Thyroid gland (tissue), 4 donors: ENCODE data around the gene HSPA9. TPM values are rescaled to one million over a fixed set of nuclear protein-coding genes. Genes with fewer than 3 reads are reported as not detected.

ENCODE experiments used
- DNase-seq, 2 donors: peaks; one replicate each; pipeline ENCODE4 v3.0.0-alpha.2; 2019
- H3K27ac ChIP-seq, 3 donors: fragments of 200-600 bp; sonication (generic); 1 replicate in 2 of 3; 2 replicates in 1 of 3; pipeline ENCODE4 v1.5.1; 2016 to 2019; ENCODE audit warnings: mild to moderate bottlenecking in 1 of 3, moderate library complexity in 1 of 3
- H3K27me3 ChIP-seq: fragments of 200-600 bp; sonication (generic); one replicate; pipeline ENCODE4 v1.5.1; 2019
- H3K36me3 ChIP-seq, 2 donors: fragments of 200-600 bp; sonication (generic); one replicate each; pipeline ENCODE4 v1.5.1; 2016 to 2019
- H3K4me1 ChIP-seq, 2 donors: fragments of 200-600 bp; sonication (generic); one replicate each; pipeline ENCODE4 v1.5.1; 2017 to 2019
- H3K4me3 ChIP-seq, 3 donors: fragments of 200-600 bp; sonication (generic); replicated peaks in 1 of 3; 1 replicate in 2 of 3; 2 replicates in 1 of 3; pipeline ENCODE4 v1.5.1; 2016; ENCODE audit warnings: mild to moderate bottlenecking in 1 of 3
- H3K9me3 ChIP-seq: fragments of 200-600 bp; sonication (generic); one replicate; pipeline ENCODE4 v1.5.1; 2017
- POLR2A ChIP-seq, 2 donors: fragments of 450-650 bp; IDR thresholded peaks; one replicate each; pipeline ENCODE4 v1.6.1; 2017; ENCODE audit warnings: antibody characterized with exemption in 2 of 2, mild to moderate bottlenecking in 2 of 2, moderate library complexity in 1 of 2
- WGBS, 2 donors: methylation state at CpG; one replicate each; pipeline ENCODE4 v1.1.5; 2017; 5-methylcytosine and 5-hydroxymethylcytosine counted together
- intact Hi-C: fragments of 100-400 bp; cut with DNase I; formaldehyde crosslinking; loops from one replicate; pipeline ENCODE4 v1.15.1; 2023
- total RNA-seq, 4 donors: library from RNA; depleted of rRNA; stranded (reverse); fragments of >200 nt; gene quantifications; one replicate each; pipeline ENCODE4 v1.2.3, GENCODE V29; 2016
- TF ChIP-seq, protein P1 (sequence below), 6 experiments: fragments of 200-600 bp in 3 of 6; fragments of 450-650 bp in 3 of 6; sonication (generic) in 3 of 6; IDR thresholded peaks; one replicate each; pipeline ENCODE4 v1.5.1; 2016 to 2019; ENCODE audit warnings: antibody characterized with exemption in 6 of 6, mild to moderate bottlenecking in 2 of 6, inconsistent platforms in 1 of 6, moderate library complexity in 1 of 6

HSPA9 gene
- 100 to 1,000 TPM; 253 to 556 (median 406) TPM for total RNA-seq

DNA sequence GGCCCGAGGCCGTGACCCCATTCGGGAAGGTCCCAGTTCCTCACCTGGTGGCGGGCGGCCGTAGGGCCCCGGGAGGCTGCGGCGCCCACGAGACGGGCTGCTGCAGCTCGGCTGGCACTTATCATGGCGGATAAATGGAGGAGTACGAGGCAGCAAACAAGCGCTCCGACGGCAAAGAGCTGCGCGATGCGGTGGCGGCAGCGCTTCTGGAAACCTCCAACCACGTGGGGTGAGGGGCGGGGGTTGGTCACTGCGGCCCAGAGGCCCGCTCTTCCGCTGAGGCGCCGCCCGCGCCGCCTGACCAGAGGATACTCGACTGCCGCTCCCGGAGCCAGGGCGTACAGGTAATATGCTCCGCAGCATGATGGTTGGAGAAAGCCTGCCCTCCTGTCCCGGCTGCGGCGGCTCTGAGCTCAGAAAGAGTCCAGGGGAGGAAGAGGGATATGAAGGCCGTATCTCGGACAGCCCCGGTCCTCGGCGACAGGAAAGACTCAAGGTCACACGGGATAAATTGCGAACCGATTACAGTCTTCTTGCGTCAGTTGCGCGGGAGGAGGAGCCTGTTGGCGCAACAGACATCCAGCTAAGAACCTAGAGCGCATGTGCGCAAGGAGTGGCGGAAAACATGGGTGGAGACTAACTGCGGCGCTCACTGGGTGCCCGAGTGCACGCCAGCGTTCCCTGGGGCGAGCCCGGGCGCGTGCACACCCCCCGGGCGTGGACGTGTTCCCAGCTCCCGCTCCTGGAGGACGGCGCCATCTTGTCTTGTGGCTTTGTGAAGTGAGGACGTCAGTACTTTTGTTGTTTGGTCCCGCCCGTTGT is at the start of gene HSPA9:
Gene HSPA9 (minus strand): TSS at position 208 of the 822 bp plus-strand sequence. CDS start 83 bp downstream, at position 125.
- TF ChIP-seq, protein P1, sequence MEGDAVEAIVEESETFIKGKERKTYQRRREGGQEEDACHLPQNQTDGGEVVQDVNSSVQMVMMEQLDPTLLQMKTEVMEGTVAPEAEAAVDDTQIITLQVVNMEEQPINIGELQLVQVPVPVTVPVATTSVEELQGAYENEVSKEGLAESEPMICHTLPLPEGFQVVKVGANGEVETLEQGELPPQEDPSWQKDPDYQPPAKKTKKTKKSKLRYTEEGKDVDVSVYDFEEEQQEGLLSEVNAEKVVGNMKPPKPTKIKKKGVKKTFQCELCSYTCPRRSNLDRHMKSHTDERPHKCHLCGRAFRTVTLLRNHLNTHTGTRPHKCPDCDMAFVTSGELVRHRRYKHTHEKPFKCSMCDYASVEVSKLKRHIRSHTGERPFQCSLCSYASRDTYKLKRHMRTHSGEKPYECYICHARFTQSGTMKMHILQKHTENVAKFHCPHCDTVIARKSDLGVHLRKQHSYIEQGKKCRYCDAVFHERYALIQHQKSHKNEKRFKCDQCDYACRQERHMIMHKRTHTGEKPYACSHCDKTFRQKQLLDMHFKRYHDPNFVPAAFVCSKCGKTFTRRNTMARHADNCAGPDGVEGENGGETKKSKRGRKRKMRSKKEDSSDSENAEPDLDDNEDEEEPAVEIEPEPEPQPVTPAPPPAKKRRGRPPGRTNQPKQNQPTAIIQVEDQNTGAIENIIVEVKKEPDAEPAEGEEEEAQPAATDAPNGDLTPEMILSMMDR (IDR thresholded peaks at IDR 0.05): peak in 2 of 6 experiments; percentile 9 to 41
- peak; percentile 55 to 75 for TF ChIP-seq POLR2A (IDR thresholded peaks at IDR 0.05)
- H3K4me1 ChIP-seq: peaks cover 10 to 16% of the 10 kb centered on the region in 2 donors
- H3K27ac ChIP-seq: peak within 1 kb of the TSS; percentile 92 to 100 (median 100)
- peak within 1 kb of the TSS; percentile 94 to 98 (median 97) for H3K4me3 ChIP-seq
- DNase-seq: peak; percentile 99
- intact Hi-C loops: no loop called here
- no peaks in the 10 kb centered on the region for H3K27me3 ChIP-seq
- 0 to 1% methylated on average over 32 to 35 of the region's 73 CpGs for WGBS, 2 donors
- H3K36me3 ChIP-seq: peaks cover 18 to 24% of the 10 kb centered on the region in 2 donors
- H3K9me3 ChIP-seq: no peaks in the 10 kb centered on the region

- Histone ChIP-seq H3K4me3 (no peak overlapping the region), H3K36me3 (no peaks in the 10 kb centered on the region), H3K27me3 (no peaks in the 10 kb centered on the region), H3K4me1 (no peaks in the 10 kb centered on the region), H3K27ac (no peak overlapping the region), H3K9me3 (no peaks in the 10 kb centered on the region)
- 64 to 68% methylated on average over 4 of the region's 4 CpGs for WGBS, 2 donors
- TF ChIP-seq, protein P1 (IDR thresholded peaks at IDR 0.05): no peak
- TF ChIP-seq POLR2A (IDR thresholded peaks at IDR 0.05): no peak
- intact Hi-C loops: no loop called here
- DNase-seq: peak; percentile 67 to 72
Measured at GRCh38 chr5:138623053-138623452, 47.9 kb upstream of the HSPA9 start.

GRCh38 chr5:138622051-138622450 is 46.9 kb upstream of the HSPA9 start:
- H3K27me3 ChIP-seq: no peaks in the 10 kb centered on the region
- DNase-seq: no peak
- no peak overlapping the region for H3K27ac ChIP-seq
- 80 to 92% methylated on average over 4 of the region's 4 CpGs for WGBS, 2 donors
- H3K9me3 ChIP-seq: no peaks in the 10 kb centered on the region
- H3K4me1 ChIP-seq: no peaks in the 10 kb centered on the region
- no peaks in the 10 kb centered on the region for H3K36me3 ChIP-seq
- TF ChIP-seq, protein P1 (IDR thresholded peaks at IDR 0.05): no peak
- no peak for TF ChIP-seq POLR2A (IDR thresholded peaks at IDR 0.05)
- intact Hi-C loops: no loop called here
- no peak overlapping the region for H3K4me3 ChIP-seq

DNA sequence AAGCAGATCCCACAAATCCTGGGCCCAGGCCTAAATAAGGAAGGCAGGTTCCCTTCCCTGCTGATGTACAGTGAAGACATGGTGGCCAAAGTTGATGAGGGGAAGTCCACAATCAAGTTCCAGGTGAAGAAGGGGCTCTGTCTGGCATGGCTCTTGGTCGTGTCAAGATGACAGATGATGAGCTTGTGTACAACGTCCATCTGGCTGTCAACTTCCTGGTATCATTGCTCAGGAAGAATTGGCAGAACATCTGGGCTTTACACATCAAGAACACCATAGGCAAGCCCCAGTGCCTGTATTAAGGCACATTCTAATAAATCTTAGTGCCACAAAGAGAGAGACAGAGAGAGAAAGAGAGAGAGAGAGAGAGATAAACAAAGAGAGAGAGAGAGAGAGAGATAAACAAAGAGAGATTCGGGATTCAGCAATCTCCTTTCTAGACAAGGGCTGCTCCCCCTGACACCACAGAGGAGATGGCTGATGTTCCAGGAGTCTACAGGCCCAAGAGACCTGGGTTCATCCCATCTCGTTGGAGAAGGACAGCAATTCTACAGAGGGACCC is 45.5 kb upstream of the HSPA9 start:
- no peak for TF ChIP-seq POLR2A (IDR thresholded peaks at IDR 0.05)
- TF ChIP-seq, protein P1 (IDR thresholded peaks at IDR 0.05): no peak
- WGBS, 2 donors: 78 to 81% methylated on average over 4 of the region's 4 CpGs
- no peaks in the 10 kb centered on the region for H3K36me3 ChIP-seq
- no peaks in the 10 kb centered on the region for H3K4me1 ChIP-seq
- H3K4me3 ChIP-seq: no peak overlapping the region
- no peak overlapping the region for H3K27ac ChIP-seq
- H3K27me3 ChIP-seq: no peaks in the 10 kb centered on the region
- no peaks in the 10 kb centered on the region for H3K9me3 ChIP-seq
- no peak for DNase-seq
- intact Hi-C loops: no loop called here

GRCh38 chr5:138616508-138616907 is 41.3 kb upstream of the HSPA9 start:
- Histone ChIP-seq H3K9me3 (no peaks in the 10 kb centered on the region), H3K4me3 (no peak overlapping the region), H3K27ac (no peak overlapping the region), H3K27me3 (no peaks in the 10 kb centered on the region), H3K4me1 (peaks cover 0 to 4% of the 10 kb centered on the region in 2 donors), H3K36me3 (no peaks in the 10 kb centered on the region)
- WGBS, 2 donors: 88 to 90% methylated on average over 5 of the region's 5 CpGs
- no peak for TF ChIP-seq POLR2A (IDR thresholded peaks at IDR 0.05)
- TF ChIP-seq, protein P1 (IDR thresholded peaks at IDR 0.05): no peak
- intact Hi-C loops: no loop called here
- no peak for DNase-seq
